IMR-90 (cell line): Measurements from ENCODE around the gene KLHL29.

Experiments used
- CHD1 ChIP-seq: IDR thresholded peaks from 2 replicates; pipeline ENCODE4 v1.6.1; 2012; ENCODE audit warnings: low read depth, low read length, improper control_type of control experiment
- MAFK ChIP-seq: IDR thresholded peaks from 2 replicates; pipeline ENCODE4 v1.6.1; 2012; ENCODE audit warnings: low read depth, low read length, improper control_type of control experiment
- MAZ ChIP-seq: IDR thresholded peaks from 2 replicates; pipeline ENCODE4 v1.6.1; 2012; ENCODE audit warnings: low read depth, mild to moderate bottlenecking, low read length, improper control_type of control experiment, moderate library complexity, borderline replicate concordance
- MXI1 ChIP-seq: IDR thresholded peaks from 2 replicates; pipeline ENCODE4 v1.6.1; 2012; ENCODE audit warnings: low read depth, mild to moderate bottlenecking, low read length, moderate library complexity, borderline replicate concordance
- NFE2L2 ChIP-seq: fragments of 150-350 bp; IDR thresholded peaks from 2 replicates; pipeline ENCODE4 v1.6.1; 2016; ENCODE audit warnings: low read depth, mild to moderate bottlenecking, low read length
- POLR2A ChIP-seq: IDR thresholded peaks from 2 replicates; pipeline ENCODE4 v1.6.1; 2012; ENCODE audit warnings: mild to moderate bottlenecking, low read depth, low read length
- TF ChIP-seq, protein P1 (sequence below): conservative IDR thresholded peaks from 2 replicates; pipeline ENCODE4 v1.5.1; 2012; ENCODE audit warnings: mild to moderate bottlenecking, low read depth, low read length, improper control_type of control experiment
- TF ChIP-seq, protein P2 (sequence below): fragments of 150-350 bp; IDR thresholded peaks from 2 replicates; pipeline ENCODE4 v1.6.1; 2017; ENCODE audit warnings: mild to moderate bottlenecking, antibody characterized with exemption, low read length, low read depth

DNA sequence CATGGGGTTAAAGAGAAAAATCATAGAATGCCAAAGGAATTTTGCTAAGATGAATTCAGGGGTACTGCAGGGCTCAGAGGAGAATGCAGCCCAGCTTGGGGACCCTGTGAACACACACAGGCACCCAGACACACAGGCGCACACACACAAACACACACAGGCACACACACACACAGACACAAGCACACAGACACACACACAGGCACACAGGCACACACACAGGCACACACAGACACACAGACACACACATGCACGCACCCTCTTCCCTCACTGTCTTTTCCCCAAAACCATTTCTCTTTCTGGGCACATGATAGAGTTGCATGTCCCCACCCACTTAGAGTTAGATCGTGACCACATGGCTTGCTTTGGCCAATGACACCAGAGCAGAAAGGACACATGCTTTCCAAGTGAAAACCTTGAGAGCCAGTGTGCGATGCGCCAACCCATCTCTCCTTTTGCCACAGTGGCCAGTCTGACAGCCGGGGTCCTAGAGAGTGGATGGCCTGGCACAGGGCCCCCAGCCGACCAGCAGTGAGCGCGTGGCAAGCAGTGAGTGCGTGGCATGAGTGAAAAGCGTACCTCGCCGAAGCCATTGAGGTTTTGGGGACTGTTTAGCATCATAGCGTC is 163.3 kb downstream of the KLHL29 start:
- TF ChIP-seq, protein P1, sequence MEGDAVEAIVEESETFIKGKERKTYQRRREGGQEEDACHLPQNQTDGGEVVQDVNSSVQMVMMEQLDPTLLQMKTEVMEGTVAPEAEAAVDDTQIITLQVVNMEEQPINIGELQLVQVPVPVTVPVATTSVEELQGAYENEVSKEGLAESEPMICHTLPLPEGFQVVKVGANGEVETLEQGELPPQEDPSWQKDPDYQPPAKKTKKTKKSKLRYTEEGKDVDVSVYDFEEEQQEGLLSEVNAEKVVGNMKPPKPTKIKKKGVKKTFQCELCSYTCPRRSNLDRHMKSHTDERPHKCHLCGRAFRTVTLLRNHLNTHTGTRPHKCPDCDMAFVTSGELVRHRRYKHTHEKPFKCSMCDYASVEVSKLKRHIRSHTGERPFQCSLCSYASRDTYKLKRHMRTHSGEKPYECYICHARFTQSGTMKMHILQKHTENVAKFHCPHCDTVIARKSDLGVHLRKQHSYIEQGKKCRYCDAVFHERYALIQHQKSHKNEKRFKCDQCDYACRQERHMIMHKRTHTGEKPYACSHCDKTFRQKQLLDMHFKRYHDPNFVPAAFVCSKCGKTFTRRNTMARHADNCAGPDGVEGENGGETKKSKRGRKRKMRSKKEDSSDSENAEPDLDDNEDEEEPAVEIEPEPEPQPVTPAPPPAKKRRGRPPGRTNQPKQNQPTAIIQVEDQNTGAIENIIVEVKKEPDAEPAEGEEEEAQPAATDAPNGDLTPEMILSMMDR, result no peak
- TF ChIP-seq NFE2L2 (no peak), MXI1 (no peak), MAFK (no peak), MAZ (no peak), POLR2A (no peak), CHD1 (no peak)
- TF ChIP-seq, protein P2, sequence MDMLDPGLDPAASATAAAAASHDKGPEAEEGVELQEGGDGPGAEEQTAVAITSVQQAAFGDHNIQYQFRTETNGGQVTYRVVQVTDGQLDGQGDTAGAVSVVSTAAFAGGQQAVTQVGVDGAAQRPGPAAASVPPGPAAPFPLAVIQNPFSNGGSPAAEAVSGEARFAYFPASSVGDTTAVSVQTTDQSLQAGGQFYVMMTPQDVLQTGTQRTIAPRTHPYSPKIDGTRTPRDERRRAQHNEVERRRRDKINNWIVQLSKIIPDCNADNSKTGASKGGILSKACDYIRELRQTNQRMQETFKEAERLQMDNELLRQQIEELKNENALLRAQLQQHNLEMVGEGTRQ, result peak; percentile 57; the same call in 1 of the 2 replicates
